Cardiac atrium fibroblast (primary cell): Measurements from ENCODE around the gene CERS6. TPM values are rescaled to one million over a fixed set of nuclear protein-coding genes. Genes with fewer than 3 reads are reported as not detected.

Experiments used
- total RNA-seq: library from RNA; depleted of rRNA; stranded (reverse); fragments of >200 nt; gene quantifications from 2 replicates; pipeline ENCODE4 v1.2.3, GENCODE V29; 2015

The CERS6 gene
- total RNA-seq = 21.7 and 22.7 TPM in 2 replicates

GRCh38 chr2:168455645-168456520 lies at the start of gene CERS6:
Gene CERS6 (plus strand): TSS chr2:168456272. CDS start chr2:168456449, 177 bp downstream.

GRCh38 chr2:168801961-168802858 lies 346.1 kb downstream of the CERS6 start, which contains the start of gene NOSTRIN:
Gene NOSTRIN (plus strand): TSS chr2:168802637. CDS start chr2:168802647, 10 bp downstream.

Other genes starting within 250 kb of the CERS6 start
- 10.4 and 15.9 TPM in 2 replicates for gene STK39, start 208.7 kb upstream of the CERS6 start, total RNA-seq